ENCODE measurements around the gene WAC. TPM values are rescaled to one million over a fixed set of nuclear protein-coding genes. Genes with fewer than 3 reads are reported as not detected.
"Not testable (repeated sequence)": the region's sequence is repeated elsewhere in the genome, so short reads cannot be mapped to it uniquely, and the experiment has no call there.

Gene WAC
- total RNA-seq, 1 experiment from 2014 or later, result 71.0 TPM

- H3K36me3 ChIP-seq (replicated peaks; ENCODE audit: control insufficient read depth, insufficient read depth, low read length), result no peaks in the 10 kb centered on the region
- H3K4me3 ChIP-seq (ENCODE audit: insufficient read depth, low read depth, low read length), result no peak overlapping the region
- H3K27me3 ChIP-seq (ENCODE audit: control insufficient read depth, insufficient read depth, low read length), result no peaks in the 10 kb centered on the region
- no peak for DNase-seq
Measured at GRCh38 chr10:28569506-28570159, 36.7 kb downstream of the WAC start.

- H3K4me3 ChIP-seq (ENCODE audit: insufficient read depth, low read depth, low read length), result no peak overlapping the region
- H3K27me3 ChIP-seq (ENCODE audit: control insufficient read depth, insufficient read depth, low read length), result no peaks in the 10 kb centered on the region
- no peaks in the 10 kb centered on the region for H3K36me3 ChIP-seq (replicated peaks; ENCODE audit: control insufficient read depth, insufficient read depth, low read length)
- no peak for DNase-seq
Measured at GRCh38 chr10:28570598-28570997, 37.7 kb downstream of the WAC start.

DNA sequence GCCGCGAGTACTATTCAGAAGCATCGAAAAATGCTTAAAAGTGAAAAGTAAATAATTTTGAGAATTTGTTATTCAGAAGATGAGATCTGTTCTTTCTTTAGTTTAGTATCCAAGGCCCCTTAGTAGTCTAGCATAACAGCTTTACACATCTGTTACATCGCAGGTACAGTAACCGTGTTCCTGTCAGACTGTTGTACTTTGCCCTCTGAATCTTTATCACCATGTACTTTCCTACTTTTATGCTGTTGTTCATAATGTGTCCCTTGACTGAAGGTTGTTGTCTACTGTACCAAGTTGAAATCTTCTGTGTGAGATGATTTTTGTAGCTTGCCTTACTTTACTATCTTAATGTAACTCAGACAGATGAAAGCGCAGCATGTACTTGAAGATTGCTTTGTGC lies 38.3 kb downstream of the WAC start:
- Histone ChIP-seq H3K36me3 (replicated peaks; ENCODE audit: control insufficient read depth, insufficient read depth, low read length) (no peaks in the 10 kb centered on the region), H3K27me3 (ENCODE audit: control insufficient read depth, insufficient read depth, low read length) (no peaks in the 10 kb centered on the region), H3K4me3 (ENCODE audit: insufficient read depth, low read depth, low read length) (no peak overlapping the region)
- no peak for DNase-seq

- not testable (repeated sequence) for H3K4me3 ChIP-seq (ENCODE audit: insufficient read depth, low read depth, low read length)
Measured at GRCh38 chr10:28574214-28574613, 41.3 kb downstream of the WAC start.

DNA sequence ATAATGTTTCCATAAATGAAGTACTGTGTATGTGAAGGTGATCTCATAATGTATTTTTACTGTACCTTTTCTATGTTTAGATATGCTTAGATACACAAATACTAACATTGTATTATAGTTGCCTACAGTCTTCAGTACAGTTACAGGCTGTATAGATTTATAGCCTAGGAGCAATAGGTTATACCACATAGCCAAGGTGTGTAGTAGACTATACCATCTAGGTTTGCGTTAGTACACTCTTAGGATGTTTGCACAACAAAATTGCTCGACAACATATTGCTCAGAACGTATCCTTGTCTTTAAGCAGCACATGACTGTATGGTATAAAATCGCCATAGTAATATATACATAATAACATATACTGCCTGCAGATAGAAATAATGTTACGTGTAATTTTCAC lies 42.9 kb downstream of the WAC start:
- no peak for DNase-seq
- H3K36me3 ChIP-seq (replicated peaks; ENCODE audit: control insufficient read depth, insufficient read depth, low read length), result no peaks in the 10 kb centered on the region
- no peaks in the 10 kb centered on the region for H3K27me3 ChIP-seq (ENCODE audit: control insufficient read depth, insufficient read depth, low read length)
- no peak overlapping the region for H3K4me3 ChIP-seq (ENCODE audit: insufficient read depth, low read depth, low read length)

More at GRCh38 chr10:28574214-28574613, 41.3 kb downstream of the WAC start:
- not testable (repeated sequence) for H3K27me3 ChIP-seq (ENCODE audit: control insufficient read depth, insufficient read depth, low read length); H3K36me3 ChIP-seq (replicated peaks; ENCODE audit: control insufficient read depth, insufficient read depth, low read length); DNase-seq

DNA sequence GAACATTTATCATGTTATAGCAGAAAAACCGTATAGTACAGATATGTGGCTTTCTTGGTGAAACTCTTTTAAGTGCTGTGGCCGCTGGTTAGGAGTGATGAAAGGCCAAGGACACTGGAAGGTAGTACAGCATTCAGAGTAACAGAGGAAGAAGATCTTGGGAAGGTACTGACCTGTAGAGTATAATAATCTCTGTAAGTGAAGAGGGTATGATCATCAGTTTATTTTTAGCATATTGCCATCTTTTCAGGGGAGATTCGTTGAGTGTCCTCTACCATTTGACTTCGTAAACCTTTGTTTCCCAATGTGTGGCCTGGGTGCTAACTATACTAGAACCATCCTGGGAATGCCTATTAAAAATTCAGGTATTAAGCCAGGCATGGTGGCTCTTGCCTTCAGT lies 44.6 kb downstream of the WAC start:
- H3K4me3 ChIP-seq (ENCODE audit: insufficient read depth, low read depth, low read length), result no peak overlapping the region
- H3K27me3 ChIP-seq (ENCODE audit: control insufficient read depth, insufficient read depth, low read length), result no peaks in the 10 kb centered on the region
- no peak for DNase-seq
- no peaks in the 10 kb centered on the region; the same call in 1 of the 2 replicates for H3K36me3 ChIP-seq (replicated peaks; ENCODE audit: control insufficient read depth, insufficient read depth, low read length)

DNA sequence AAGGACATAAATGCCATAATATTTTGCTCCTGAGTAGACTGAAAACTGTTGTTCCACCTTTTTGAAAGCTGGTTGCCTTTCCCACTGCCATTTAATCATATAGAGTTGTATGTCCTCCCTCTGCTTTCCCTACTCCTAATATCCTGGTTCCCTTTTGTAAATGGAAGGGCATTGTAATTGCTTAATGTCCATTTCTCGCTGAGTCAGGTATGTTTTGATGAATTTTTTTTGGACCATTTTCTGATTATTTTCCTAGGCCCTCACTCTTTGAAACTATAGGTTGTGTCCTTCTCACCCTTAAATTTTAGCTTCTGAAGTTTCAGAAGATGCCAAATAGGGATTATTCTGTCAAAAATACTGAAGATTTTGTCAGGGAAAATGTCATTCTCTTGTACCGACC lies 45.5 kb downstream of the WAC start:
- no peak overlapping the region for H3K4me3 ChIP-seq (ENCODE audit: insufficient read depth, low read depth, low read length)
- DNase-seq, result no peak
- H3K36me3 ChIP-seq (replicated peaks; ENCODE audit: control insufficient read depth, insufficient read depth, low read length), result no peaks in the 10 kb centered on the region; the same call in none of the 2 replicates
- no peaks in the 10 kb centered on the region for H3K27me3 ChIP-seq (ENCODE audit: control insufficient read depth, insufficient read depth, low read length)

DNA sequence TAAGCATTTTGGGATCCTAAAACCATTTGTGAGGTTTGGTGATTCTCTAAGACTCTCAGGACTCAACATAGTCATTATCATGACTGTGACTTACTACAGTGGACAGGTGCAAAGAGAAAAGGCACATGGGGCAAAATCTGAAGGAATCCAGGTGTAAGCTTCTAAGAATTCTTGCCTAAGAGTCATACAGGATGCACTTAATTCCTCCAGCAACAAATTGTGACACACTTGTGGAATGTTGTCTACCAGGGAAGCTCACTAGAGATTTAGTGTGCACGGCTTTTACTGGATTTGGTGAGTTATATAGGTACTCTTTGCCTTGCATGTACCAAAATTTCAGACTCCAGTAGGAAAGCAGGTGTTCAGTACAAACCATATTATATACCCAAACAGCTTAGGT lies 47.9 kb downstream of the WAC start:
- no peak overlapping the region for H3K4me3 ChIP-seq (ENCODE audit: insufficient read depth, low read depth, low read length)
- DNase-seq, result no peak

DNA sequence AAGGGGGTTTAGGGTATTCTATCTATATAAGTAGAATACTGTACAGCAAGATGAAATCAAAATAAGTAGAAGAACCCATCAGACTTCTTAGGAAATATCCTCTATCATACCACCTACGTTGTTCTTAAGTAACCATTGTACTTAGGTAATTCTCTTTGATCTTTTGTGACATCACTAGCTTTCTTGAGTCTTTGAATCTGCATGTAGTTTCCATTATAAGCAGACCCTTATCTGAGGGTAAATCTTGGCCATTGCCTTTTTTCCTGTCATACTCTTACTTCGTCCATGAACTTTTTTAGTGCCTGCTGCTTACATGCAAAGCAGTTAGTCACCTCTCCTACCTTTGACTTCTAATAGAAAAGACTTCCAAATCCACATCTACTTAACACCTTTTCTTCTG lies 49.0 kb downstream of the WAC start:
- Histone ChIP-seq H3K27me3 (ENCODE audit: control insufficient read depth, insufficient read depth, low read length) (no peaks in the 10 kb centered on the region), H3K36me3 (replicated peaks; ENCODE audit: control insufficient read depth, insufficient read depth, low read length) (peaks cover 3% of the 10 kb centered on the region), H3K4me3 (ENCODE audit: insufficient read depth, low read depth, low read length) (no peak overlapping the region)
- no peak for DNase-seq

More for the DNA sequence above, 47.9 kb downstream of the WAC start:
- Histone ChIP-seq H3K36me3 (replicated peaks; ENCODE audit: control insufficient read depth, insufficient read depth, low read length) (peaks cover 3% of the 10 kb centered on the region), H3K27me3 (ENCODE audit: control insufficient read depth, insufficient read depth, low read length) (no peaks in the 10 kb centered on the region)

DNA sequence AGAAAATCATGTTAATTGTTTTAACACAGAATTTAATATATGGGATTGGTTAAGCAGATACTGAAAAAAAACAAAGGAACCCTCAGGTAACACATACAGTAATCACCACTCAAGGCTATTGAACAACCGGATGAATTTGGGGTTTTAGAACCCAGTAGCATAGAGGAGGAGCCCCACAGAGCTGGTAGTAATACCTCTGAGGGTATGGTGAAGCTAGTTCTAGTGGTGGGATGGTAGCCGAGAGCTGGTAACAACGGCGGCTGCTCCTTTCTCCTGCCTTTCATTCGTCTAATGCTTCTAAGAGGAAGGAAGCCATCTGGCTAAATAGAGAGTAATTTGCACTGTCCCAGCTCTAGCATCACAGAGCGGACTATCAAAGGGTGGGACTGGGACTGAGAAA lies 52.2 kb downstream of the WAC start:
- DNase-seq, result no peak
- peaks cover 8% of the 10 kb centered on the region for H3K36me3 ChIP-seq (replicated peaks; ENCODE audit: control insufficient read depth, insufficient read depth, low read length)

DNA sequence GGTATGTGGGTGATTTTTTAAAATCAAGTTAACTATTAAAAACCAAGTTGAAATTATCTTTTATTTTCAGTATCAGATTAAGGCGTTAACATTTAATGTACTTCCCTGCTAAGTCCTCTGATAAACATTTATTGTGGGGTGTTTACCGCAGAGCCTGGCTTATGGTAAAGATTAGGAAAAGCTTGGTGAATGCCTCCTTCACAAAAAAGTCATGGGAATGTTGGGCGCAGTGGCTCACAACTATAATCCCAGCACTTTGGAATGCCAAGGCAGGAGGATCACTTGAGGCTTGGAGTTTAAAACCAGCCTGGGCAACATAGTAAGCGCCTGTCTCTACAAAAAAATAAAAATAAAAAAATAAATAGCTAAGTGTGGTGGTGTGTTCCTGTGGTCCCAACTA lies 53.3 kb downstream of the WAC start:
- Histone ChIP-seq H3K4me3 (ENCODE audit: insufficient read depth, low read depth, low read length) (no peak overlapping the region), H3K36me3 (replicated peaks; ENCODE audit: control insufficient read depth, insufficient read depth, low read length) (peaks cover 16% of the 10 kb centered on the region), H3K27me3 (ENCODE audit: control insufficient read depth, insufficient read depth, low read length) (no peaks in the 10 kb centered on the region)
- DNase-seq, result no peak

More for the DNA sequence above, 52.2 kb downstream of the WAC start:
- Histone ChIP-seq H3K4me3 (ENCODE audit: insufficient read depth, low read depth, low read length) (no peak overlapping the region), H3K27me3 (ENCODE audit: control insufficient read depth, insufficient read depth, low read length) (no peaks in the 10 kb centered on the region)

DNA sequence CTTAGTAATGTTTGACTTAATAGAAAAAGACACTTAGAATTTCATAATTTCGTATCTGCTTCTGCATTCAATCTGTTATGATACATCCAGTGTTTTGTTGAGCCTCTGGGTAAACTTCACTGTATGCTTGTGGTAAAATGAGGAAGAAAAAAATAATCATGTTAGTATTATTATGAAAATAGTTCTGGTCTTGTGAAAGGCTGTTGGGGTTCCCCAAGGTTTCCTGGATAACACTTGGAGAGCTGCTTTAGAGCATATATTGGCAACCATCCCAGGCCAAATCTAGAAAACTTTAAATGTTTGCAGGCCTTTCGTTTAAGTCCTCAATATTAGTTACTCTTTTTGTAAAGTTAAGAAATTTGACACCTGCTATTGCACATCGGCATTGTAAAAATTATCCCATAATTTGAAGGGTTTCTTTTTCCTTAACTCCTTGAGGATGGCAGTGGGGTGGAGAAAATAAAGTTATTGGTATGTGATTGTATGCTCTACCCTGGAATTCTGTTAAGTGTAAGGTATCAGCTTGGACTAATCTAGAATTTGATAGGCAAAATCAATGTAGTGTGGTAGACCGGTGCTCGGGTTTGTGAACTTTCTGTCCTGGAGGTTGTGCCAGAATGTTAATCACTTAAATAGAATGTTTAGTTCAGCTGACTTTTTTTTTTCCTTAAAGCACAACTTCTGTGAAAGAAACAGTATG lies 54.5 kb downstream of the WAC start:
- Histone ChIP-seq H3K4me3 (ENCODE audit: insufficient read depth, low read depth, low read length) (no peak overlapping the region), H3K27me3 (ENCODE audit: control insufficient read depth, insufficient read depth, low read length) (no peaks in the 10 kb centered on the region), H3K36me3 (replicated peaks; ENCODE audit: control insufficient read depth, insufficient read depth, low read length) (peaks cover 19% of the 10 kb centered on the region)
- no peak for DNase-seq

GRCh38 chr10:28587970-28588290 lies 55.0 kb downstream of the WAC start:
- peaks cover 19% of the 10 kb centered on the region for H3K36me3 ChIP-seq (replicated peaks; ENCODE audit: control insufficient read depth, insufficient read depth, low read length)
- no peaks in the 10 kb centered on the region for H3K27me3 ChIP-seq (ENCODE audit: control insufficient read depth, insufficient read depth, low read length)
- no peak overlapping the region for H3K4me3 ChIP-seq (ENCODE audit: insufficient read depth, low read depth, low read length)
- no peak for DNase-seq

DNA sequence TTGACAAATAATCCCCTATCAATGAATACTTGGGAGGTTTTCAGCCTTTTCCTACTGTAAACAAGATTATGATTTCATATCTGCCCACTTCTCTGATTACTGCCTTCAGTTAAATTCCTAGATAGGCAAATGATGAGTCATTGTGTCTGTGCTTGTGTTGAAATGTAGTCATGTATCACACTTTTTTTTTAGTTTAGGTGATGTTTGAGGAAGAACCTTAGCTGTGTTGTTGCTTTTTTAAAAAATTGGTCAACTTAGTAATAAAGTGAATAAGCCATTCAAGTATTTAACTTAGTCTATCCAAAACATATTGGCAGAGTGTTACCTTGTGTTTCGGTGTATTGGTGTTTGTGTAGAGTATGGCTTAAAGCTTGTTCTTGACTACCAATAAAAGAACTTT lies 60.0 kb downstream of the WAC start:
- no peak for DNase-seq
- Histone ChIP-seq H3K4me3 (ENCODE audit: insufficient read depth, low read depth, low read length) (no peak overlapping the region), H3K27me3 (ENCODE audit: control insufficient read depth, insufficient read depth, low read length) (no peaks in the 10 kb centered on the region), H3K36me3 (replicated peaks; ENCODE audit: control insufficient read depth, insufficient read depth, low read length) (peaks cover 20% of the 10 kb centered on the region)

DNA sequence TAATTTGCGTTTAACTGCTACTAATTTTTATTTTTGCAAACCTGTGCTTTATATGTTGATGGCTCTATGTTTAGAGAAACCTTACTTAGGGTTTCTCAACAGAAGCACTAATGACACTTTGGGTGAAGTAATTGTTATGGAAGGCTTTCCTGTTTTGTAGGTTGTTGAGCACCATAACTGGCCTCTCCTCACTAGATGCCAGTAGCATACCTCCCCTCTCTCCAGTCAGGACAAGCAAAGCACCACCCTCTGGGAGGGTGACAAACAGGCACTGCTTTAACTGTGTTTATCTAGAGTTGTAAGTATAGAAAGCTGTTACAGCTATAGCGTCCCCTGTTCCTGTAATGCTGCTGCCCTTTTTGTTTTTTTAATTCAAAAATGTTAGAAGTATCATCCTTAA lies 60.9 kb downstream of the WAC start:
- H3K4me3 ChIP-seq (ENCODE audit: insufficient read depth, low read depth, low read length), result no peak overlapping the region
- H3K27me3 ChIP-seq (ENCODE audit: control insufficient read depth, insufficient read depth, low read length), result no peaks in the 10 kb centered on the region
- no peak for DNase-seq
- peaks cover 20% of the 10 kb centered on the region for H3K36me3 ChIP-seq (replicated peaks; ENCODE audit: control insufficient read depth, insufficient read depth, low read length)

Measured in H7 (cell line).